GM13976 (cell line): ENCODE measurements around the gene NFKBIA.

Source experiments
- DNase-seq: peaks from one replicate; pipeline ENCODE4 v3.0.0; 2012; ENCODE audit warnings: low spot score
- in situ Hi-C: fragments of 300-500 bp; cut with MboI; formaldehyde crosslinking; loops from one replicate; pipeline ENCODE4 v1.12.0; 2022; ENCODE audit warnings: low sequenced_read_pairs, mixed read lengths, inconsistent platforms; ENCODE audit not compliant: unreplicated experiment
- TF ChIP-seq, protein P1 (sequence below): IDR thresholded peaks from 2 replicates; pipeline ENCODE4 v1.5.1; 2012; ENCODE audit warnings: borderline replicate concordance, mild to moderate bottlenecking; ENCODE audit not compliant: insufficient read depth; ENCODE audit errors: extremely low read depth, missing control alignments, control extremely low read depth

The NFKBIA gene

GRCh38 chr14:35392103-35392502 is 12.4 kb downstream of the NFKBIA start:
- DNase-seq = no peak
- in situ Hi-C loops = no loop called here
- TF ChIP-seq, protein P1, sequence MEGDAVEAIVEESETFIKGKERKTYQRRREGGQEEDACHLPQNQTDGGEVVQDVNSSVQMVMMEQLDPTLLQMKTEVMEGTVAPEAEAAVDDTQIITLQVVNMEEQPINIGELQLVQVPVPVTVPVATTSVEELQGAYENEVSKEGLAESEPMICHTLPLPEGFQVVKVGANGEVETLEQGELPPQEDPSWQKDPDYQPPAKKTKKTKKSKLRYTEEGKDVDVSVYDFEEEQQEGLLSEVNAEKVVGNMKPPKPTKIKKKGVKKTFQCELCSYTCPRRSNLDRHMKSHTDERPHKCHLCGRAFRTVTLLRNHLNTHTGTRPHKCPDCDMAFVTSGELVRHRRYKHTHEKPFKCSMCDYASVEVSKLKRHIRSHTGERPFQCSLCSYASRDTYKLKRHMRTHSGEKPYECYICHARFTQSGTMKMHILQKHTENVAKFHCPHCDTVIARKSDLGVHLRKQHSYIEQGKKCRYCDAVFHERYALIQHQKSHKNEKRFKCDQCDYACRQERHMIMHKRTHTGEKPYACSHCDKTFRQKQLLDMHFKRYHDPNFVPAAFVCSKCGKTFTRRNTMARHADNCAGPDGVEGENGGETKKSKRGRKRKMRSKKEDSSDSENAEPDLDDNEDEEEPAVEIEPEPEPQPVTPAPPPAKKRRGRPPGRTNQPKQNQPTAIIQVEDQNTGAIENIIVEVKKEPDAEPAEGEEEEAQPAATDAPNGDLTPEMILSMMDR = no peak

DNA sequence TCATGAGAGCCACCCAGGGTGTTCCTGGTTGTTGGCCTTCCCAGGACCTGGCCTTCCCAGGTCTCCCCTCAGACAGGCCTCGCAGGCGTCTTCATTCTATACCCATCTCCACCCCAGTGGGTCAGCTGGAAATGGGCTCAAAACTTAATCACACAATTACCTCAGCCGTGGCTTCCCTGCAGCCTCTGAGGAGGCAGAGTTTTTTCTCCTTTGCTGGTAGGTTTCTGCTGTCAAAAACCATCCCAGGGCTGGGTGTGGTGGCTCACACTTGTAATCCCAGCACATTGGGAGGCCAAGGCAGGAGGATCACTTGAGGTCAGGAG is 13.2 kb downstream of the NFKBIA start:
- TF ChIP-seq, protein P1 = no peak
- in situ Hi-C loops = no loop called here
- DNase-seq = no peak

DNA sequence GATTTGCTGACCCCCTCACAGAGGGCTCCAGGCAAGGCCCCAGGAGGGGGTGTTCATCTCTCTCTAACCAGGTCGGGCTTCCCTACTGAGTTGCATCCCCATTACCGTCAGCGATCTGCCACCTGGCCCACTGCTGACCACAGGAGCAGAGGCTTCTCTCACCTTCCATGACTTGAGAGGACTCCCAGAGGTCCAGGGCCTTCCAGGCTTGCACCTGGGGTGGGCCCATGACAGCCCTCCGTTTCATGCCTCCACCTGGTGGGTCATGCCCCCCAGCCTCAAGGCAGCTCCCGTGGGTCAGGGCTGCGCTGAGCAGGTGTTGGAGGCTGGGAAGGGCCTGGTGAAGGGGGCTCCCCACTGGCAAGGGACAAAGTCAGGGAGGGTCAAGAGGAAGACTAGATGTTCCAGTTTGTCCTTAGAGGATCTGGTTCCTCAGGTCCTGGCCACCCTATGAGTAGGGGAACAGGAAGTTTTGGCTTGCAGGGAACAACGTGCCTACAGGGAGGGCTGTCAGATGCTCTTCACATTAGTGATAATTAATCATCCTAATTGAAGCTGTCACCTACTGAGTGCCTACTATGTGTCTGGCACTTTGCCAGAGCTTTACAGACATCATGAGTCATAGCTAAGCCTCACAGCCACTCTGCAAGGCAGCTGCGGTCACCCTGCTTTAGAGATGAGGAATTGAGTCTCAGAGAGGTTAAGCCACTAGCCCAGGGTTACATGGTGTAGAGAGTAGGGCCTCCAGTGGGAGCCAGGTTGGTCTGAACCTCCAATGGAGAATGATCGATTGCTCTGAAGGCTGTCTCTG is 13.8 kb downstream of the NFKBIA start:
- TF ChIP-seq, protein P1 = no peak
- in situ Hi-C loops = no loop called here
- peak; percentile 57 for DNase-seq

DNA sequence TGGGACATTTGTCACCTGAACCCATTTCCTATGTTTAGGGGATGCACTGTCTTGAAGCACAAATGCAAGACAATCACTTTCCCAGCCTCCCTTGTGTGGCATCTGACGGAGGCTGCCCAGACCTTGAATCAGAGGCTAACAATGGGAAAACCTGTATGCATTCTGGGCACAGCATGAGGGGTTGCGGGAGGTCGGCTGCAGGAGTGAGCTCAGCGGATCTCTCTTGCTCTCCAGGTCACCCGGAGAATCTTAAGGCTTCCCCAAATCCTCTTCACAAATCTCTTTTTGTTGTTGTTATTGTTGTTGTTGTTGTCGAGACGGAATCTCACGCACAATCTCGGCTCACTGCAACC is 15.3 kb downstream of the NFKBIA start:
- in situ Hi-C loops = no loop called here
- TF ChIP-seq, protein P1 = no peak
- no peak for DNase-seq

GRCh38 chr14:35388656-35389314 is 15.8 kb downstream of the NFKBIA start:
- no peak for DNase-seq
- in situ Hi-C loops = no loop called here
- TF ChIP-seq, protein P1 = no peak

DNA sequence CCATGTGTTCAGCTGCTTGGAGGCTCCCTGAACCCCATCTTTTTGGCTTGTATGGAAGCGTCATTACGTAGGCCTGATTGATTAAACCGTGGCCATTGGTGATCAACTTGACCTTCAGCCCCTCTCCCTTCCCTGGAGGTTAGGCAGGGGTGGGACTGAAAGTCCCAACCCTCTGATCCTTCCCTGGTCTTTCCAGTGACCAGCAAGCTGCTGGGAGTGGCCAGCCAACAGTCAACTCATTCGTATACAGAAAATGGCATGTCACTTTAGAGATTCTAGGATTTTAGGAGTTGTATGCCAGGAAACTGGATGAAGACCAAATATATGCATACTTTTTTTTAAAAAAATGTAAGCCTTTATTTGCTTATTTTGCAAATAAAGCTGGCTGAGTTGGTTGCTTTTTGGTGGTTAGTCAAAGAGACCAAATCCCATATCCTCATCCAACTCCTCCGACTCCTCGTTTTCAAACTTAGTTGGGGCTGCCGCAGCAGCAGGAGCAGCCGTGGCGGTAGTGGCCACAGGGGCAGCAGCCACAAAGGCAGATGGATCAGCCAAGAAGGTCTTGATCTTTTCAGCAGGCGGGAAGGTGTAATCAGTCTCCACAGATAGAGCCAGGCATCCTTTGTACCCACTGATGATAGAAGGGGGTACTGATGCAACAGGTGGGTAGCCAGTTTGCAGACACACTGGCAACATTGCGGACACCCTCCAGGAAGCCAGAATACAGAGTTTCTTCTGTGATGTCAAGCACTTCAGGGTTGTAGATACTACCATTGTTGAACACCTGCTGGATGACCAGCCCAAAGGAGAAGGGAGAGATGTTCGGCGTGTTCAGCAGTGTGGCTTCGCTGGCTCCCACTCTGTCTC is 16.6 kb downstream of the NFKBIA start:
- TF ChIP-seq, protein P1 = no peak
- in situ Hi-C loops = no loop called here
- DNase-seq = no peak
